Nephron (organoid): ENCODE results near the gene KHDRBS1.
"Not testable (repeated sequence)": the region's sequence is repeated elsewhere in the genome, so short reads cannot be mapped to it uniquely, and the experiment has no call there.

Experiments used
- H3K27ac Mint-ChIP-seq, 3 experiments: 2 replicates each; pipeline ENCODE4 v1.8.0; 2020; ENCODE audit warnings: mixed read lengths in 3 of 3, mild to moderate bottlenecking in 2 of 3, moderate library complexity in 1 of 3
- H3K27me3 Mint-ChIP-seq: 2 replicates; pipeline ENCODE4 v1.8.0; 2021; ENCODE audit warnings: low read depth, mild to moderate bottlenecking, moderate library complexity, mixed read lengths
- H3K36me3 Mint-ChIP-seq: 2 replicates; pipeline ENCODE4 v1.8.0; 2020; ENCODE audit warnings: low read depth, mixed read lengths
- H3K4me1 Mint-ChIP-seq: 2 replicates; pipeline ENCODE4 v1.8.0; 2020; ENCODE audit warnings: mixed read lengths
- H3K4me3 Mint-ChIP-seq, 3 experiments: 2 replicates each; pipeline ENCODE4 v1.8.0; 2020; ENCODE audit warnings: mild to moderate bottlenecking in 3 of 3, mixed read lengths in 3 of 3, moderate library complexity in 2 of 3
- H3K9me3 Mint-ChIP-seq: 2 replicates; pipeline ENCODE4 v1.8.0; 2020; ENCODE audit warnings: mixed read lengths
- TF ChIP-seq, protein P1 (sequence below), 3 experiments: fragments of 200-600 bp; sonication (generic); IDR thresholded peaks; one replicate each; pipeline ENCODE4 v1.5.0; 2021; ENCODE audit warnings: antibody characterized with exemption in 3 of 3; ENCODE audit not compliant: unreplicated experiment in 3 of 3

KHDRBS1 gene

DNA sequence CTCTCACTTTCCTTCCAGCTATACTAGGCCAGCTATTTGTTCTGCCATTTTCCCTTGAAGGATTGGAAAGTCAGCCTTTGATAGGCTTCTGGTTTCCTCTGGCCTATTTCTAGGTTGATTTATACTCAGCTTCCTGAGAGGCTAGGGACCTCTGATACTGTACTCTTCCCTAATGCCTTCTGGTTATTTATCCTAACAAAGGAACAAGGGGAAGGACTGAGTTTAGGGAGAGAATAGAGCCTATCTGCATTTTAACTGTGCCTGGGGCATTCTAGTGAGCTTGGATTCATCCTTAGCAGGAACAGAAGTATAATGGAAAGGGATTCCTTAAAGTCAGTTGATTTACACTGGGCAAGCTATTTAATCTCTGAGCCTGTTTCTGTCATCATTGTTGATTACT, 47.2 kb downstream of the KHDRBS1 start:
- H3K4me1 Mint-ChIP-seq, result peaks cover 35% of the 10 kb centered on the region
- H3K4me3 Mint-ChIP-seq, result no peak overlapping the region
- TF ChIP-seq, protein P1, sequence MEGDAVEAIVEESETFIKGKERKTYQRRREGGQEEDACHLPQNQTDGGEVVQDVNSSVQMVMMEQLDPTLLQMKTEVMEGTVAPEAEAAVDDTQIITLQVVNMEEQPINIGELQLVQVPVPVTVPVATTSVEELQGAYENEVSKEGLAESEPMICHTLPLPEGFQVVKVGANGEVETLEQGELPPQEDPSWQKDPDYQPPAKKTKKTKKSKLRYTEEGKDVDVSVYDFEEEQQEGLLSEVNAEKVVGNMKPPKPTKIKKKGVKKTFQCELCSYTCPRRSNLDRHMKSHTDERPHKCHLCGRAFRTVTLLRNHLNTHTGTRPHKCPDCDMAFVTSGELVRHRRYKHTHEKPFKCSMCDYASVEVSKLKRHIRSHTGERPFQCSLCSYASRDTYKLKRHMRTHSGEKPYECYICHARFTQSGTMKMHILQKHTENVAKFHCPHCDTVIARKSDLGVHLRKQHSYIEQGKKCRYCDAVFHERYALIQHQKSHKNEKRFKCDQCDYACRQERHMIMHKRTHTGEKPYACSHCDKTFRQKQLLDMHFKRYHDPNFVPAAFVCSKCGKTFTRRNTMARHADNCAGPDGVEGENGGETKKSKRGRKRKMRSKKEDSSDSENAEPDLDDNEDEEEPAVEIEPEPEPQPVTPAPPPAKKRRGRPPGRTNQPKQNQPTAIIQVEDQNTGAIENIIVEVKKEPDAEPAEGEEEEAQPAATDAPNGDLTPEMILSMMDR (IDR thresholded peaks at IDR 0.05; ENCODE audit: unreplicated experiment in 3 of 3), result no peak
- no peaks in the 10 kb centered on the region for H3K27me3 Mint-ChIP-seq
- peaks cover 60% of the 10 kb centered on the region for H3K36me3 Mint-ChIP-seq
- H3K9me3 Mint-ChIP-seq, result no peaks in the 10 kb centered on the region
- H3K27ac Mint-ChIP-seq, result peak overlapping the region; percentile 76 to 97 (median 91)

DNA sequence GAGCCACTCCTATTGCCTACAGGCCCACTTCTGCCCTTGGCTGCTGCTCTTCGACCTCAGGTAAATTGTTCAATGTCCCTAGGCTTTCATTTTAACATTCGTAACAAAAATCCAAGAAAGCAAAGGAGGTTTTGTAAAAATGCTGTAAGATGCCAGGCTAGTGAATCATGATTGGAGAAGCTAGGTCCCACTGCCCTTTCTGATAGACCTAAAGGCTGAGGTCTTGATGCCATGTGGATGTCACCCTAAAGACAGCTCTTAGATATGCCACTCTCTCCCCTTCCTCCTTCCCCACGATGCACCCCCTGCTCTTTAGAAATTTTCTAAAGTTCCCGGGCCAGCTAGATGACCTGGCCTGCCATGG, 49.2 kb downstream of the KHDRBS1 start:
- TF ChIP-seq, protein P1 (IDR thresholded peaks at IDR 0.05; ENCODE audit: unreplicated experiment in 3 of 3), result no peak
- Mint-ChIP-seq H3K27ac (peak overlapping the region; percentile 91 to 97 (median 96)), H3K9me3 (no peaks in the 10 kb centered on the region), H3K4me1 (peaks cover 32% of the 10 kb centered on the region), H3K27me3 (no peaks in the 10 kb centered on the region), H3K4me3 (no peak overlapping the region), H3K36me3 (peaks cover 47% of the 10 kb centered on the region)

DNA sequence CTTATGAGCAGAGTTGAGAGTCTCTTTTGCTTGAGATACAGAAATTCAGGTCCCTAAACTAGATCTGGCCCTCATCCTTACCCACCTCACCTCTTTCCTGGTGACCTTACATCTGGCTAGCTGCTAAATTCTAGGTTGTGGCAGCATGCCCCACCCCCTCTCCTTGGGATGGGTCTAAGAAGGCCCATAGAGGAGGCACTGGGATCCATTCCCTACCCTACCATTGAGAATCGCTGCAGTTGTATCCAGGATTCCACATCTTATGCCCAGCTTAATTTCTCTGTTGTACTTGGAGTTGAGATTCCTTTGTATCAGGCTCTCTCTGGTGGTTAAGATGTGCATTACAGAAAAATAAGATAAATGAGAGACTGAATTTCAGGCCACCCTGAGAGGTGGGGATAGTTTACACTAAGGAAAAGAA, 49.6 kb downstream of the KHDRBS1 start:
- Mint-ChIP-seq H3K9me3 (no peaks in the 10 kb centered on the region), H3K27ac (peak overlapping the region; percentile 91 to 97 (median 96)), H3K27me3 (no peaks in the 10 kb centered on the region), H3K4me1 (peaks cover 32% of the 10 kb centered on the region), H3K4me3 (peak overlapping the region in 2 of 3 experiments; percentile 24 to 41), H3K36me3 (peaks cover 45% of the 10 kb centered on the region)
- TF ChIP-seq, protein P1 (IDR thresholded peaks at IDR 0.05; ENCODE audit: unreplicated experiment in 3 of 3), result peak; percentile 53 to 59 (median 58)

DNA sequence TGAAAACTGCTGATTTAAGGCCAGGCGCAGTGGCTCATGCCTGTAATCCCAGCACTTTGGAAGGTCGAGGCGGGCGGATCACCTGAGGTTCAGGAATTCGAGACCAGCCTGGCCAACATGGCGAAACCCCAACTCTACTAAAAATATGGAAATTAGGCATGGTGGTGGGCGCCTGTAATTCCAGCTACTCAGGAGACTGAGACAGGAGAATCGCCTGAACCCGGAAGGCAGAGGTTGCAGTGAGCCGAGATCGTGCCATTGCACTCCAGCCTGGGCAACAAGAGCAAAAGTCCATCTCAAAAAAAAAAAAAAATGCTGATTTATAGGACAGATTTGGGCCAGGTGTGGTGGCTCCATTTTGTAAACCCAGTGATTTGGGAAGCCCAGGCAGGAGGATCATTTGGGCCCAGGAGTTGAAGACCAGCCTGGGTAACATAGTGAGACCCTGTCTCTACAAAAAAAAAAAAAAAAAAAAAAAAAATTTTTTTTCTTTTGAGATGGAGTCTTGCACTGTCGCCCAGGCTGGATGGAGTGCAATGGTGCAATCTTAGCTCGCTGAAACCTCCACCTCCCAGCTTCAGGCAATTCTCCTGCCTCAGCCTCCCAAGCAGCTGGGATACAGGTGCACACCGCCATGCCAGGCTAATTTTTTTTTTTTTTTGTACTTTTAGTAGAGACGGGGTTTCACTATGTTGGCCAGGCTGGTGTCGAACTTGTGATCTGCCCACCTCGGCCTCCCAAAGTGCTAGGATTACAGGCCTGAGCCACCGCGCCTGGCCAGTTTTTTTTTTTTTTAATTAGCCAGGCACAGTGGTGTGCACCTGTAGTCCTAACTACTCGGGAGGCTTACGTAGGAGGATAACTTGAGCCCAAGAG, 52.2 kb downstream of the KHDRBS1 start:
- not testable (repeated sequence) for H3K9me3 Mint-ChIP-seq, H3K4me3 Mint-ChIP-seq, H3K27ac Mint-ChIP-seq, H3K27me3 Mint-ChIP-seq
- peaks cover 19% of the 10 kb centered on the region for H3K36me3 Mint-ChIP-seq
- H3K4me1 Mint-ChIP-seq, result peaks cover 33% of the 10 kb centered on the region

DNA sequence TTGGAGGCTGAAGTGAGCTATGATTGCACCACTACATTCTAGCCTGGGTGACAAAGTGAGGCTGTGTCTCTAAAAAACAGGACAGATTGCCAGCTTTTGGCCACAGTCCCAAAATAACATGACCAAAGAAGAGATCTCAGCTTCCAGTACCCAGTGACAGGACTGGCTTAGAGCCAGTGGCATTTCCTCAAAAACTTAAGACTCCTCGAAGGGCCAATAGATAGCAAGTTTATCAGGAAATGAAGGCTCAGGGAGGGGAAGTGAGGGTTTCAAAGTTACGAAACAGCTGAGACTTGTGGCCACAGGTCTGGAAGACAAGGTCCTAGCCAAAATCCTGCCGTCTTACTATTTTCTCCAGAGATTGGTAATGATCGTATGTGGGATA, 52.8 kb downstream of the KHDRBS1 start:
- Mint-ChIP-seq H3K36me3 (peaks cover 13% of the 10 kb centered on the region), H3K4me3 (no peak overlapping the region), H3K27ac (peak overlapping the region in 2 of 3 experiments; percentile 24 to 33), H3K4me1 (peaks cover 28% of the 10 kb centered on the region), H3K27me3 (no peaks in the 10 kb centered on the region), H3K9me3 (no peaks in the 10 kb centered on the region)
- TF ChIP-seq, protein P1 (IDR thresholded peaks at IDR 0.05; ENCODE audit: unreplicated experiment in 3 of 3), result no peak

DNA sequence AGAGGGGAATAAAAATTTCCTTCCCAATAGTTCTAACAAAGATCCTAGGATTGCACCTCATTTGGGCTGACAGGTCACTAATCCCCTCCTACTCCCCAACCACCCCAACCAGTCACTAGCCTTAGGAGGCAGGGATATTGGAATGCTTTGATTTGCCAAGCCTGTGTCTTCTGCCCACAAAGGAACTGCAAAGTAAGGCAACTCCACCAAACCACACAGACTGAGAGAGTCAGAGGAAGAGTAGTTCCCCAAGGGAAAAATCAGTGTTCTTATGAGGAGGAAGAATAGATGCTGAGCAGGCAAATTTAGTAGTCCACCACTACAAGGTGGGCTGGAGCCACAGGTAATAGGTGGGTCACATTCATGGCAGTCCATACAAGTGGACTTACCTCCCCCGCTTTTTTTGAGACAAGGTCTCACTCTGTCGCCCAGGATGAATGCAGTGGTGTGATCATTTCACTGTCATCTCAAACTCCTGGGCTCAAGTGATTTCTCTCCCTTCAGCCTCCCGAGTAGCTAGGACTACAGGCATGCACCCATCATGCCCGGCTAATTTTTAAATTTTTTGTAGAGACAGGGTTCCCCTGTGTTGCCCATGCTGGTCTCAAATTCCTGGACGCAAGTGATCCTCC, 55.4 kb downstream of the KHDRBS1 start:
- Mint-ChIP-seq H3K4me1 (peaks cover 19% of the 10 kb centered on the region), H3K36me3 (peaks cover under 1% of the 10 kb centered on the region), H3K27ac (peak overlapping the region; percentile 47 to 69 (median 54)), H3K27me3 (no peaks in the 10 kb centered on the region), H3K4me3 (peak overlapping the region in 2 of 3 experiments; percentile 24 to 31), H3K9me3 (no peaks in the 10 kb centered on the region)
- TF ChIP-seq, protein P1 (IDR thresholded peaks at IDR 0.05; ENCODE audit: unreplicated experiment in 3 of 3), result no peak
